HCT116 (cell line): ENCODE measurements around the gene GOLGA3. TPM values are rescaled to one million over a fixed set of nuclear protein-coding genes. Genes with fewer than 3 reads are reported as not detected.
A peak's percentile ranks its signal among the peaks of the same experiment; 100 is the strongest.

Source experiments
- ATAC-seq: fragments of 200-7000 bp; cut with Tn5 transposase; 2 replicates; pipeline ENCODE4 v1.9.1; 2020; ENCODE audit warnings: mild to moderate bottlenecking, moderate library complexity
- BruUV-seq: library from RNA; stranded (reverse); fragments of 400-500 nt; replicated peaks from 2 replicates; lab custom pipeline; 2021; lab: Mats Ljungman, UMichigan
- CTCF ChIA-PET: fragments of 300-600 bp; sonication (Branson Sonifier 250); formaldehyde crosslinking; loops from one replicate; lab custom pipeline; 2021; ENCODE audit warnings: antibody characterized with exemption; lab: Charles Lee
- POLR2A ChIA-PET: fragments of 300-600, 350-600 bp; sonication (Branson Sonifier 250); formaldehyde crosslinking; loops from one replicate; lab custom pipeline; 2021; ENCODE audit warnings: antibody characterized with exemption; lab: Charles Lee
- RAD21 ChIA-PET, 2 experiments: fragments of 300-600 bp; sonication (Branson Sonifier 250); formaldehyde crosslinking; loops; one replicate each; lab custom pipeline; 2023; ENCODE audit warnings: low total read pairs in 2 of 2; ENCODE audit not compliant: uncharacterized antibody in 2 of 2, unreplicated experiment in 2 of 2, low non-redundant PET in 1 of 2; lab: Charles Lee
- DNase-seq: peaks from one replicate; pipeline ENCODE4 v3.0.0-alpha.2; 2010; ENCODE audit warnings: low read depth, low spot score
- H2AFZ ChIP-seq: fragments of 200-600 bp; shearing (Covaris generic), sonication (generic); 2 replicates; pipeline ENCODE4 v1.6.1; 2017; ENCODE audit warnings: low read depth, mixed run types, mixed read lengths, antibody characterized with exemption, low read length; ENCODE audit not compliant: poor library complexity, severe bottlenecking
- H3K27ac ChIP-seq: 2 replicates; pipeline ENCODE4 v1.5.1; 2012; ENCODE audit warnings: low read depth, low read length
- H3K27me3 ChIP-seq: fragments of 200-600 bp; sonication (generic); 2 replicates; pipeline ENCODE4 v1.6.1; 2016; ENCODE audit warnings: mixed run types, low read length, mixed read lengths; ENCODE audit not compliant: insufficient read depth
- H3K36me3 ChIP-seq, 2 experiments: fragments of 200-500 bp in 1 of 2; fragments of 200-600 bp in 1 of 2; sonication (Bioruptor generic) in 1 of 2; sonication (generic) in 1 of 2; 2 replicates each; pipeline versions ENCODE4 v1.5.1 to v1.6.1; 2014 to 2016; ENCODE audit warnings: low read length in 2 of 2, inconsistent platforms in 1 of 2, mixed read lengths in 1 of 2, mixed run types in 1 of 2; ENCODE audit not compliant: insufficient read depth in 2 of 2, control insufficient read depth in 1 of 2
- H3K4me1 ChIP-seq, 2 experiments: fragments of 200-600 bp in 1 of 2; sonication (generic) in 1 of 2; 2 replicates each; pipeline versions ENCODE4 v1.5.1 to v1.6.1; 2012 to 2017; ENCODE audit warnings: low read length in 2 of 2, inconsistent platforms in 1 of 2, mild to moderate bottlenecking in 1 of 2, mixed read lengths in 1 of 2, mixed run types in 1 of 2, moderate library complexity in 1 of 2; ENCODE audit not compliant: insufficient read depth in 2 of 2, control insufficient read depth in 1 of 2
- H3K4me2 ChIP-seq: fragments of 200-600 bp; sonication (generic); 2 replicates; pipeline ENCODE4 v1.6.1; 2017; ENCODE audit warnings: mixed run types, low read length, mixed read lengths
- H3K4me3 ChIP-seq, 2 experiments: fragments of 200-600 bp in 1 of 2; sonication (generic) in 1 of 2; replicated peaks in 1 of 2; 2 replicates each; pipeline ENCODE4 v1.5.1; 2011 to 2016; ENCODE audit warnings: low read length in 2 of 2, control low read depth in 1 of 2, low read depth in 1 of 2, mild to moderate bottlenecking in 1 of 2, mixed read lengths in 1 of 2, mixed run types in 1 of 2
- H3K79me2 ChIP-seq: fragments of 200-600 bp; sonication (generic); 2 replicates; pipeline ENCODE4 v1.6.1; 2017; ENCODE audit warnings: mild to moderate bottlenecking, mixed run types, low read length, moderate library complexity, mixed read lengths; ENCODE audit not compliant: insufficient read depth
- H3K9ac ChIP-seq: fragments of 200-600 bp; sonication (generic); 2 replicates; pipeline ENCODE4 v1.6.1; 2016; ENCODE audit warnings: low read length, mixed read lengths
- H3K9me2 ChIP-seq: fragments of 200-600 bp; sonication (generic), shearing (Covaris generic); 2 replicates; pipeline ENCODE4 v1.6.1; 2017; ENCODE audit warnings: mixed run types, mild to moderate bottlenecking, moderate library complexity; ENCODE audit not compliant: insufficient read depth
- H3K9me3 ChIP-seq, 2 experiments: fragments of 200-500 bp in 1 of 2; fragments of 200-600 bp in 1 of 2; sonication (Bioruptor generic) in 1 of 2; sonication (generic) in 1 of 2; 2 replicates each; pipeline ENCODE4 v1.6.1; 2014 to 2017; ENCODE audit warnings: low read length in 2 of 2, mixed read lengths in 2 of 2, inconsistent platforms in 1 of 2, low read depth in 1 of 2, mild to moderate bottlenecking in 1 of 2, mixed run types in 1 of 2, moderate library complexity in 1 of 2; ENCODE audit not compliant: control insufficient read depth in 1 of 2, insufficient read depth in 1 of 2
- H4K20me1 ChIP-seq: fragments of 200-600 bp; sonication (generic), shearing (Covaris generic); 2 replicates; pipeline ENCODE4 v1.6.1; 2017; ENCODE audit warnings: mixed run types, mild to moderate bottlenecking, moderate library complexity; ENCODE audit not compliant: insufficient read depth
- ATF3 ChIP-seq: IDR thresholded peaks from 2 replicates; pipeline ENCODE4 v1.6.1; 2012
- CEBPB ChIP-seq: IDR thresholded peaks from 2 replicates; pipeline ENCODE4 v1.6.1; 2012; ENCODE audit warnings: low read depth
- EGR1 ChIP-seq: IDR thresholded peaks from 2 replicates; pipeline ENCODE4 v1.6.1; 2012; ENCODE audit warnings: low read depth
- ELF1 ChIP-seq: IDR thresholded peaks from 2 replicates; pipeline ENCODE4 v1.6.1; 2012; ENCODE audit warnings: low read depth, borderline replicate concordance
- EZH2 ChIP-seq: fragments of 200-600 bp; sonication (generic); IDR thresholded peaks from 2 replicates; pipeline ENCODE4 v1.6.1; 2017; ENCODE audit warnings: antibody characterized with exemption, mixed run types
- EZH2phosphoT487 ChIP-seq: fragments of 200-600 bp; IDR thresholded peaks from 2 replicates; pipeline ENCODE4 v1.6.1; 2018; ENCODE audit warnings: antibody characterized with exemption, borderline replicate concordance
- FOSL1 ChIP-seq: IDR thresholded peaks from 2 replicates; pipeline ENCODE4 v1.6.1; 2012; ENCODE audit warnings: low read depth
- MAX ChIP-seq: IDR thresholded peaks from 2 replicates; pipeline ENCODE4 v1.6.1; 2012
- POLR2A ChIP-seq: IDR thresholded peaks from 2 replicates; pipeline ENCODE4 v1.7.0; 2011; ENCODE audit warnings: borderline replicate concordance; ENCODE audit not compliant: insufficient read depth, insufficient read length; ENCODE audit errors: extremely low read depth
- POLR2AphosphoS5 ChIP-seq: IDR thresholded peaks from 2 replicates; pipeline ENCODE4 v1.6.1; 2011; ENCODE audit warnings: mild to moderate bottlenecking, low read depth, low read length, moderate library complexity
- SIN3A ChIP-seq: IDR thresholded peaks from 2 replicates; pipeline ENCODE4 v1.6.1; 2012; ENCODE audit warnings: low read depth
- SP1 ChIP-seq: IDR thresholded peaks from 2 replicates; pipeline ENCODE4 v1.6.1; 2012; ENCODE audit warnings: low read depth
- SRF ChIP-seq: IDR thresholded peaks from 2 replicates; pipeline ENCODE4 v1.6.1; 2012; ENCODE audit warnings: low read depth
- TCF7L2 ChIP-seq: IDR thresholded peaks from 2 replicates; pipeline ENCODE4 v1.7.0; 2011; ENCODE audit warnings: borderline replicate concordance, inconsistent platforms; ENCODE audit not compliant: insufficient read depth, insufficient read length; ENCODE audit errors: extremely low read depth
- YY1 ChIP-seq: IDR thresholded peaks from 2 replicates; pipeline ENCODE4 v1.6.1; 2011; ENCODE audit warnings: low read length, low read depth, moderate library complexity, mild to moderate bottlenecking; ENCODE audit not compliant: insufficient replicate concordance; ENCODE audit errors: extremely low read depth
- ZFX ChIP-seq: fragments of 450-650 bp; IDR thresholded peaks from 2 replicates; pipeline ENCODE4 v1.6.1; 2017
- ZNF274 ChIP-seq: fragments of 200-500 bp; sonication (Bioruptor generic); IDR thresholded peaks from 2 replicates; pipeline ENCODE4 v1.6.1; 2014; ENCODE audit warnings: mild to moderate bottlenecking, low read depth, low read length, inconsistent platforms
- intact Hi-C: fragments of 100-400 bp; cut with micrococcal nuclease; formaldehyde crosslinking; loops from 2 replicates; pipeline ENCODE4 v1.10.0; 2022
- total RNA-seq: library from RNA; stranded (reverse); gene quantifications from one replicate; pipeline ENCODE4 v1.2.1, GENCODE V29; 2021; ENCODE audit not compliant: unreplicated experiment

Gene GOLGA3
- total RNA-seq, 1 experiment from 2014 or later, result 35.1 TPM

- ChIA-PET CTCF (no interaction called here), RAD21 (no interaction called here), POLR2A (no interaction called here)
- H3K79me2 ChIP-seq, result peaks cover 11% of the 10 kb centered on the region
- H3K9me2 ChIP-seq, result no peaks in the 10 kb centered on the region
- peaks cover 37 to 44% of the 10 kb centered on the region in 2 experiments; a peak in 3 of 4 replicates for H3K36me3 ChIP-seq
- no peak overlapping the region for H3K9ac ChIP-seq
- H4K20me1 ChIP-seq, result no peaks in the 10 kb centered on the region
- DNase-seq (no peak), ATAC-seq (peak; percentile 84)
- no peak overlapping the region for H3K27ac ChIP-seq
- no peaks in the 10 kb centered on the region for H3K27me3 ChIP-seq
- H3K4me1 ChIP-seq, result no peaks in the 10 kb centered on the region
- intact Hi-C loops, result no loop called here
- no peak overlapping the region for H3K4me2 ChIP-seq
- no peak overlapping the region for H3K4me3 ChIP-seq
- BruUV-seq, result no TSS peak
- no peak overlapping the region for H2AFZ ChIP-seq
- TF ChIP-seq ZNF274, result no peak
- TF ChIP-seq SRF, result no peak
- TF ChIP-seq ELF1, result no peak
- TF ChIP-seq FOSL1, result no peak
- no peak for TF ChIP-seq ATF3
- TF ChIP-seq SP1, result no peak
- no peaks in the 10 kb centered on the region for H3K9me3 ChIP-seq
Measured at GRCh38 chr12:132804426-132804861, 24.2 kb downstream of the GOLGA3 start.

- Histone ChIP-seq H3K9me3 (no peaks in the 10 kb centered on the region), H3K4me1 (no peaks in the 10 kb centered on the region), H3K4me2 (no peak overlapping the region), H3K36me3 (peaks cover 41 to 49% of the 10 kb centered on the region in 2 experiments; a peak in 3 of 4 replicates), H3K79me2 (peaks cover 11% of the 10 kb centered on the region), H3K27ac (no peak overlapping the region), H3K9ac (no peak overlapping the region), H3K9me2 (no peaks in the 10 kb centered on the region), H3K27me3 (no peaks in the 10 kb centered on the region), H2AFZ (no peak overlapping the region), H4K20me1 (no peaks in the 10 kb centered on the region), H3K4me3 (no peak overlapping the region)
- RAD21 ChIA-PET, result no interaction called here
- BruUV-seq, result no TSS peak
- no peak for TF ChIP-seq YY1
- no peak for TF ChIP-seq CEBPB
- TF ChIP-seq SIN3A, result no peak
- no peak for TF ChIP-seq EZH2
- TF ChIP-seq POLR2A, result no peak
- TF ChIP-seq MAX, result no peak
- TF ChIP-seq ZFX, result no peak
- TF ChIP-seq TCF7L2, result no peak
- no peak for TF ChIP-seq ATF3
- no peak for TF ChIP-seq POLR2AphosphoS5
- no peak for TF ChIP-seq ELF1
- TF ChIP-seq EZH2phosphoT487, result no peak
- no peak for TF ChIP-seq EGR1
- no peak for TF ChIP-seq ZNF274
- POLR2A ChIA-PET, result no interaction called here
- DNase-seq (no peak), ATAC-seq (no peak)
- CTCF ChIA-PET, result no interaction called here
- intact Hi-C loops, result no loop called here
Measured at GRCh38 chr12:132803888-132804287, 24.8 kb downstream of the GOLGA3 start.
